NCI-H146 (cell line): ENCODE data around the gene ADGRG7.

ENCODE experiments used
- DNase-seq: peaks from one replicate; lab custom pipeline; 2025; lab: John Stamatoyannopoulos, UW

Gene ADGRG7

GRCh38 chr3:100743535-100743934 is 134.1 kb downstream of the ADGRG7 start:
- no peak for DNase-seq

- DNase-seq: no peak
These were observed 135.3 kb downstream of the ADGRG7 start for GRCh38 chr3:100744671-100745070.
